IMR-90 (cell line): ENCODE data around the gene A3GALT2. TPM values are rescaled to one million over a fixed set of nuclear protein-coding genes. Genes with fewer than 3 reads are reported as not detected.
A peak's percentile ranks its signal among the peaks of the same experiment; 100 is the strongest.

Source experiments
- ATAC-seq: fragments of 200-7000 bp; cut with Tn5 transposase; 2 replicates; pipeline ENCODE4 v1.9.1; 2020; ENCODE audit warnings: low read depth, mild to moderate bottlenecking, moderate library complexity
- BruUV-seq: library from RNA; stranded (reverse); fragments of 400-500 nt; replicated peaks from 2 replicates; lab custom pipeline; 2021; lab: Mats Ljungman, UMichigan
- CTCF ChIA-PET: fragments of 300-600 bp; formaldehyde crosslinking; extraction: SDS; loops from one replicate; lab custom pipeline; 2021; ENCODE audit warnings: antibody characterized with exemption; lab: Yijun Ruan, JAX
- POLR2A ChIA-PET: fragments of 300-600 bp; sonication (Branson Sonifier 250); formaldehyde crosslinking; loops from one replicate; lab custom pipeline; 2022; ENCODE audit warnings: antibody characterized with exemption; ENCODE audit not compliant: unreplicated experiment; lab: Charles Lee
- DNase-seq: peaks from one replicate; pipeline ENCODE4 v3.0.0; 2013
- H2AFZ ChIP-seq: replicated peaks from 2 replicates; pipeline ENCODE3; 2013; ENCODE audit warnings: low read length, mild to moderate bottlenecking; ENCODE audit not compliant: poor library complexity
- H2AK5ac ChIP-seq: 2 replicates; pipeline ENCODE4 v1.6.1; 2013; ENCODE audit warnings: low read depth, low read length, inconsistent platforms
- H2AK9ac ChIP-seq: replicated peaks from 2 replicates; pipeline ENCODE3; 2013; ENCODE audit warnings: mild to moderate bottlenecking, low read depth, low read length, moderate library complexity; ENCODE audit not compliant: poor library complexity
- H2BK120ac ChIP-seq: 2 replicates; pipeline ENCODE4 v1.6.1; 2013; ENCODE audit warnings: low read depth, low read length, inconsistent platforms
- H2BK15ac ChIP-seq: 3 replicates; pipeline ENCODE4 v1.6.1; 2013; ENCODE audit warnings: low read depth, low read length, inconsistent platforms
- H2BK20ac ChIP-seq: 2 replicates; pipeline ENCODE4 v1.6.1; 2013; ENCODE audit warnings: low read depth, mild to moderate bottlenecking, inconsistent platforms, low read length, moderate library complexity
- H2BK5ac ChIP-seq: 2 replicates; pipeline ENCODE4 v1.6.1; 2013; ENCODE audit warnings: mild to moderate bottlenecking, low read depth, low read length, inconsistent platforms; ENCODE audit not compliant: poor library complexity, severe bottlenecking
- H3K14ac ChIP-seq: replicated peaks from 2 replicates; pipeline ENCODE4 v1.6.1; 2013; ENCODE audit warnings: low read depth, low read length, inconsistent platforms
- H3K18ac ChIP-seq: 2 replicates; pipeline ENCODE4 v1.6.1; 2013; ENCODE audit warnings: low read depth, low read length, control low read depth
- H3K23ac ChIP-seq: 2 replicates; pipeline ENCODE4 v1.6.1; 2013; ENCODE audit warnings: low read depth, low read length, inconsistent platforms
- H3K27ac ChIP-seq: 2 replicates; pipeline ENCODE4 v1.5.1; 2013; ENCODE audit warnings: mild to moderate bottlenecking, control low read depth, low read length; ENCODE audit not compliant: insufficient read depth
- H3K27me3 ChIP-seq: 2 replicates; pipeline ENCODE4 v1.6.1; 2013; ENCODE audit warnings: low read length; ENCODE audit not compliant: control insufficient read depth, insufficient read depth
- H3K36me3 ChIP-seq: 2 replicates; pipeline ENCODE4 v1.6.1; 2013; ENCODE audit warnings: low read length, mixed read lengths; ENCODE audit not compliant: control insufficient read depth, insufficient read depth
- H3K4ac ChIP-seq: 2 replicates; pipeline ENCODE4 v1.6.1; 2013; ENCODE audit warnings: low read depth, low read length, inconsistent platforms
- H3K4me1 ChIP-seq: 2 replicates; pipeline ENCODE4 v1.6.1; 2013; ENCODE audit warnings: low read length, mixed read lengths; ENCODE audit not compliant: control insufficient read depth, insufficient read depth
- H3K4me2 ChIP-seq: 2 replicates; pipeline ENCODE4 v1.6.1; 2013; ENCODE audit warnings: low read depth, mild to moderate bottlenecking, control low read depth, low read length, moderate library complexity
- H3K4me3 ChIP-seq: 2 replicates; pipeline ENCODE4 v1.5.1; 2013; ENCODE audit warnings: low read depth, mild to moderate bottlenecking, control low read depth, low read length, moderate library complexity; ENCODE audit not compliant: insufficient read depth
- H3K56ac ChIP-seq: 2 replicates; pipeline ENCODE4 v1.6.1; 2013; ENCODE audit warnings: low read length, inconsistent platforms; ENCODE audit not compliant: insufficient read depth; ENCODE audit errors: extremely low read depth
- H3K79me1 ChIP-seq, 2 experiments: 2 replicates each; pipeline ENCODE4 v1.6.1; 2013; ENCODE audit warnings: low read length in 2 of 2, inconsistent platforms in 1 of 2, low read depth in 1 of 2
- H3K9ac ChIP-seq: 2 replicates; pipeline ENCODE4 v1.6.1; 2013; ENCODE audit warnings: low read depth, low read length, control low read depth
- H3K9me1 ChIP-seq: 2 replicates; pipeline ENCODE4 v1.6.1; 2013; ENCODE audit warnings: low read length, inconsistent platforms; ENCODE audit not compliant: insufficient read depth
- H3K9me3 ChIP-seq: 2 replicates; pipeline ENCODE4 v1.6.1; 2013; ENCODE audit warnings: low read length; ENCODE audit not compliant: control insufficient read depth, insufficient read depth
- H4K20me1 ChIP-seq: 2 replicates; pipeline ENCODE4 v1.6.1; 2013; ENCODE audit warnings: low read length, inconsistent platforms; ENCODE audit not compliant: insufficient read depth
- H4K5ac ChIP-seq: 2 replicates; pipeline ENCODE4 v1.6.1; 2013; ENCODE audit warnings: mild to moderate bottlenecking, low read depth, low read length, control low read depth
- H4K8ac ChIP-seq, 2 experiments: 2 replicates each; pipeline ENCODE4 v1.6.1; 2013; ENCODE audit warnings: low read depth in 2 of 2, low read length in 2 of 2, control low read depth in 1 of 2, inconsistent platforms in 1 of 2
- H4K91ac ChIP-seq: 2 replicates; pipeline ENCODE4 v1.6.1; 2013; ENCODE audit warnings: low read depth, low read length, inconsistent platforms; ENCODE audit not compliant: insufficient read depth
- BHLHE40 ChIP-seq: fragments of 150-350 bp; IDR thresholded peaks from 2 replicates; pipeline ENCODE4 v1.6.1; 2016; ENCODE audit warnings: mild to moderate bottlenecking, low read depth, low read length
- CEBPB ChIP-seq: IDR thresholded peaks from 2 replicates; pipeline ENCODE4 v1.6.1; 2012; ENCODE audit warnings: low read depth, low read length, improper control_type of control experiment
- CHD1 ChIP-seq: IDR thresholded peaks from 2 replicates; pipeline ENCODE4 v1.6.1; 2012; ENCODE audit warnings: low read depth, low read length, improper control_type of control experiment
- CTCF ChIP-seq: conservative IDR thresholded peaks from 2 replicates; pipeline ENCODE4 v1.5.1; 2012; ENCODE audit warnings: mild to moderate bottlenecking, low read depth, low read length, improper control_type of control experiment
- FOS ChIP-seq: fragments of 150-350 bp; IDR thresholded peaks from 2 replicates; pipeline ENCODE4 v1.6.1; 2016; ENCODE audit warnings: low read depth, low read length
- MAFK ChIP-seq: IDR thresholded peaks from 2 replicates; pipeline ENCODE4 v1.6.1; 2012; ENCODE audit warnings: low read depth, low read length, improper control_type of control experiment
- MAZ ChIP-seq: IDR thresholded peaks from 2 replicates; pipeline ENCODE4 v1.6.1; 2012; ENCODE audit warnings: low read depth, mild to moderate bottlenecking, low read length, improper control_type of control experiment, moderate library complexity, borderline replicate concordance
- MXI1 ChIP-seq: IDR thresholded peaks from 2 replicates; pipeline ENCODE4 v1.6.1; 2012; ENCODE audit warnings: low read depth, mild to moderate bottlenecking, low read length, moderate library complexity, borderline replicate concordance
- NFE2L2 ChIP-seq: fragments of 150-350 bp; IDR thresholded peaks from 2 replicates; pipeline ENCODE4 v1.6.1; 2016; ENCODE audit warnings: low read depth, mild to moderate bottlenecking, low read length
- POLR2A ChIP-seq: IDR thresholded peaks from 2 replicates; pipeline ENCODE4 v1.6.1; 2012; ENCODE audit warnings: mild to moderate bottlenecking, low read depth, low read length
- RAD21 ChIP-seq: IDR thresholded peaks from 2 replicates; pipeline ENCODE4 v1.6.1; 2012; ENCODE audit warnings: low read length, improper control_type of control experiment
- RCOR1 ChIP-seq: IDR thresholded peaks from 2 replicates; pipeline ENCODE4 v1.6.1; 2012; ENCODE audit warnings: mild to moderate bottlenecking, low read length, improper control_type of control experiment; ENCODE audit not compliant: insufficient replicate concordance
- RFX5 ChIP-seq: IDR thresholded peaks from 2 replicates; pipeline ENCODE4 v1.8.0; 2012; ENCODE audit warnings: low read depth, mild to moderate bottlenecking, low read length, moderate library complexity
- SMC3 ChIP-seq: fragments of 150-350 bp; IDR thresholded peaks from 2 replicates; pipeline ENCODE4 v1.6.1; 2016; ENCODE audit warnings: low read depth, mild to moderate bottlenecking, antibody characterized with exemption, low read length, moderate library complexity
- USF2 ChIP-seq: fragments of 150-350 bp; IDR thresholded peaks from 2 replicates; pipeline ENCODE4 v1.6.1; 2017; ENCODE audit warnings: mild to moderate bottlenecking, antibody characterized with exemption, low read length, low read depth
- WGBS, 2 experiments: methylation state at CpG; one replicate each; pipeline versions ENCODE4 v1.1.5 to v1.1.7; 2013; ENCODE audit warnings: missing lambda C conversion rate in 2 of 2; ENCODE audit not compliant: insufficient read length in 1 of 2; ENCODE audit errors: extremely low coverage in 2 of 2; 5-methylcytosine and 5-hydroxymethylcytosine counted together
- dilution Hi-C: fragments of 300-500 bp; cut with HindIII; formaldehyde crosslinking; loops from one replicate; pipeline ENCODE4 v1.14.3; 2018; ENCODE audit warnings: low sequenced_read_pairs; ENCODE audit not compliant: unreplicated experiment
- in situ Hi-C: fragments of 300-500 bp; cut with MboI; formaldehyde crosslinking; loops from 3 replicates; pipeline ENCODE4 v1.14.3; 2019; ENCODE audit warnings: low sequenced_read_pairs, inconsistent platforms, mixed read lengths
- intact Hi-C: fragments of 100-400 bp; cut with micrococcal nuclease; formaldehyde crosslinking; loops from 2 replicates; pipeline ENCODE4 v1.10.0; 2022
- polyA plus RNA-seq, 3 experiments: library from polyadenylated mRNA; depleted of rRNA; stranded (reverse); fragments of >200 nt; gene quantifications; 2 replicates each; pipeline ENCODE4 v1.2.3, GENCODE V29; 2012; ENCODE audit warnings: low replicate concordance in 1 of 3
- total RNA-seq: library from RNA; depleted of rRNA; stranded (reverse); fragments of >200 nt; gene quantifications from 2 replicates; pipeline ENCODE4 v1.2.3, GENCODE V29; 2012

A3GALT2 gene
- total and polyA plus RNA-seq, 2 of the 4 experiments (the other 2 are of a cell fraction): not detected

- H2BK5ac ChIP-seq: peak overlapping the region; percentile 28
- H4K5ac ChIP-seq: no peak overlapping the region
- H3K36me3 ChIP-seq: peaks cover 68% of the 10 kb centered on the region
- H3K79me1 ChIP-seq: peaks cover 37 to 80% of the 10 kb centered on the region in 2 experiments
- dilution Hi-C loops (no loop called here), intact Hi-C loops (no loop called here), in situ Hi-C loops (no loop called here)
- H4K8ac ChIP-seq: no peak overlapping the region
- H3K18ac ChIP-seq: no peak overlapping the region
- H3K56ac ChIP-seq: no peak overlapping the region
- no peak overlapping the region for H2AK5ac ChIP-seq
- H2AFZ ChIP-seq: no peak overlapping the region
- H3K9me3 ChIP-seq: no peaks in the 10 kb centered on the region
- no peak overlapping the region; the same call in 1 of the 2 replicates for H3K4ac ChIP-seq
- BruUV-seq: no TSS peak
- H3K4me3 ChIP-seq: no peak overlapping the region
- WGBS, 2 experiments: 100% methylated on average over 2 of the region's 10 CpGs; no CpG with 5 or more reads in 1 of the 2 experiments
- H3K4me1 ChIP-seq: peaks cover 35% of the 10 kb centered on the region
- no peak overlapping the region for H3K9ac ChIP-seq
- no peak overlapping the region for H3K4me2 ChIP-seq
- no peak overlapping the region for H2BK20ac ChIP-seq
- no peak overlapping the region for H2BK15ac ChIP-seq
- peaks cover 32% of the 10 kb centered on the region for H3K9me1 ChIP-seq
- no peak overlapping the region for H4K91ac ChIP-seq
- peaks cover 97% of the 10 kb centered on the region for H4K20me1 ChIP-seq
- no peaks in the 10 kb centered on the region for H3K27me3 ChIP-seq
- H3K23ac ChIP-seq: peak overlapping the region; percentile 11; the same call in 1 of the 2 replicates
- no peak overlapping the region for H3K14ac ChIP-seq
- no peak overlapping the region for H2AK9ac ChIP-seq
- H2BK120ac ChIP-seq: no peak overlapping the region
- H3K27ac ChIP-seq: peak overlapping the region; percentile 7; the same call in 1 of the 2 replicates
- ATAC-seq: no peak
- DNase-seq: peak; percentile 41
- CTCF ChIA-PET: no interaction called here
- TF ChIP-seq MAFK (no peak), CTCF (no peak), USF2 (no peak), RCOR1 (no peak), RFX5 (no peak), CHD1 (no peak), POLR2A (no peak), MXI1 (no peak), NFE2L2 (no peak), BHLHE40 (no peak), FOS (no peak), SMC3 (no peak), MAZ (no peak), RAD21 (no peak), CEBPB (no peak)
- POLR2A ChIA-PET: no interaction called here
These were observed 11.5 kb upstream of the A3GALT2 start for GRCh38 chr1:33332357-33332789.
